GM18499 (cell line): ENCODE results near the gene ZMIZ1.

ENCODE experiments used
- ATAC-seq: cut with Tn5 transposase; IDR thresholded peaks from one replicate; pipeline ENCODE4 v1.9.1; 2021; ENCODE audit warnings: moderate number of reproducible peaks; ENCODE audit not compliant: insufficient read depth, unreplicated experiment

ZMIZ1 gene

GRCh38 chr10:79061441-79062315 is 7.1 kb upstream of the ZMIZ1 start:
- no peak for ATAC-seq

- no peak for ATAC-seq
These were observed 5.7 kb upstream of the ZMIZ1 start for GRCh38 chr10:79063071-79063491.

GRCh38 chr10:79063661-79064492 is 4.9 kb upstream of the ZMIZ1 start:
- no peak for ATAC-seq

DNA sequence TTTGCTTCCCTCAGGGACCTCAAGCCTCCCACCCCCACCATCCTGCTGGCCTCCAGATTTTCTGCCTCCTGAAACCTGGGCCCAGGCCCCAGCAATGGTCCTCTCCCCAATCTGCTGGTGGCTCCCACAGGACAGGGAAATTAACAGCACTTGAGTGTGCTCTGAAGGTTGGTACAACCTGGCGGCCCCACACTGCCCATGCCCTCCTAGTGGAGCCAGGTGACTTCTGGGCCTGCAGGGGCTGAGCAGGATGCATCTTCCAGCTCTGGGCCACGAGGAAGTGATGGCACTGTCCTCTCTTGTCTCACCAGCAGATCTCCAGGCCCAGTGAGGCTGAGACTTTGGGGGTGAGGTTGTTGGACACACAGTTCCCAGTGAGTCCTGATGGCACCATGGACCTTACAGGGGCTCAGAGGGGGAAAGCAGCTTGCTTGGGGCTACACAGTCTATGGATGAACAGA is 3.6 kb upstream of the ZMIZ1 start:
- no peak for ATAC-seq

GRCh38 chr10:79065853-79066252 is 2.9 kb upstream of the ZMIZ1 start:
- ATAC-seq, result no peak

DNA sequence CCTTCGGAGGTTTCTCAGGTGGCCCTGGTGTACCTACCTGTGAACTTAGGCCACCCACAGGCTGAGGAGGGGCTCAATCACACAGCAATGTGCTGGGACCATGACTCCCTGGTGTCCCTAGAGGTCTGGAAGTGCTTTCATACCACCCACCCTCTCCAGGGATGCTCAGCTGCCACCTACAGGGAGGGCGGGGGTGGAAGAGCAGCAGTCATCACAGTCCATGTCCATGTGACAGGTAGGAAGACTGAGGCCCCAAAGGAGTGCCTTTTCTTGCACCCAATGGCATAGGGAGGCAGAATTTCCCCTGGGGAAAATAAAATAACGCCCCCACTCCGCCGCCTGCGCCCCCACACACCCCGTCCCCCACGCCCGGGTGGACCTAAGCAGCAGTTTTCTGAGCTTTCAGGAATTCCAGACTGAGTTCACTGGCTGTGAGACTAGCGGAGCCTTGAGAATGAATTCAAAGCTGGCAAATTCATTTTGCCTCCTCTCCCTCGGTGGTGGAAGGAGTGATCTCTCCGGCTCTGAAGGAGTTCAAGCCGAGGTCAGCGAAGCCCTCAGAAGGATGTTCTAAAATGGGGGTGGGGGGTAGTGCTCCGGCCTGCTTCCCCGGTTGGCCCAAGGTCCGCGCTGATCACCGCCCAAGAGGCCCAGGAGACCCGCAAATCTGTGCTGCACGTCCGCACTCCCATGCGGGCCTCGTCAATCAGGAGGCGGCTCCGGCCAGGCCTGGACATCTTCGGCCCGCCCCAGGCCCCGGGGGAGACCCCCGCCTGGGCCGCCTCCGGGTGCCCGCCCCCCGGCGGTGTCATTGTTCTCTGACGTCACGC is 2.1 kb upstream of the ZMIZ1 start:
- ATAC-seq, result no peak

DNA sequence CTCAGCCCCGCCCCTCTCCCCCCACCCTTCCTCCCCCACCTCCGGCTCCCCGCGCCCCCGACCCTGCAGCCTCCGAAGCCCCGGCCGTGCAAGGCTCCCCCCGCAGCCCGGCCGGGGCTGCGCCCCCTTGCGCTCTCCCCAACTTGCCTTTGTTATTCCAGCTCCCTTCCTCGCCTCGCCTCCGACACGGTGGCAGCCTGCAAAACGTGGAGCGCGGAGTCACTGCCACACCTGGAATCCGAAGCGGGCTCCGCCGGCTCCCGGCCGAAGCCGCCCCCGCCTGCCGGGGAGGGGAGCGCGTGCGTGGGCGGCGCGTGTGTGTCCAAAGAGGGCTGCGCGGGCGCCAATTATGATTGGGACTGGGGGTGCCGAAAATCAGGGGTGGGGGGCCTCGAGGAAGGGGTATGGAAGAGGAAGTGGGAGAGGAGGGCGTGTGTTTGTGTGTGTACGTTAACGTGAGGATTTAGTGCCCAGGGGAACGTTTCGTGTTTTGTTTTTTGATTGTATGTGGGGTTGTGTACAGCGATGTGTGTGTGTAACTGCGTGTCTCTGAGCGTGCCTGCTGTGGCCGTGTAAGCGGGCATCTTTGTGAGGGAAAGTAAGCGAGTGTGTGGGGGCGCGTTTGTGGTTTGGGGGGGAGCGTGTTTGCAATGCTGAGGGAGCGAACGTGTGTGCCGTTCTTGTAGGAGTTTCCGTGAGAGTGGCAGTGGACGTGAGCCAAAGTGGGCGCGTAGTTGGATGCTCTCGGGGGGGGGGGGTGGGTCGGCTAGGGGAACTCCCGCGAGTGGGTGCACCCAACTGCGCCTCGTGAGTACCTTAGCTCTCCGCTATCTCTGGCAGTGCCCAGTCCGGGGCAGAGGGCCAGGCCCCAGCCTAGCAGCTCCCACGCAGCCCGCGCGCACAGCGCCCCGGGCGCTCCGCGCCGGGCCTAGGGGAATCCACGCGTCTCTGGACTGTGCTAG is 1.2 kb upstream of the ZMIZ1 start:
- ATAC-seq, result no peak

DNA sequence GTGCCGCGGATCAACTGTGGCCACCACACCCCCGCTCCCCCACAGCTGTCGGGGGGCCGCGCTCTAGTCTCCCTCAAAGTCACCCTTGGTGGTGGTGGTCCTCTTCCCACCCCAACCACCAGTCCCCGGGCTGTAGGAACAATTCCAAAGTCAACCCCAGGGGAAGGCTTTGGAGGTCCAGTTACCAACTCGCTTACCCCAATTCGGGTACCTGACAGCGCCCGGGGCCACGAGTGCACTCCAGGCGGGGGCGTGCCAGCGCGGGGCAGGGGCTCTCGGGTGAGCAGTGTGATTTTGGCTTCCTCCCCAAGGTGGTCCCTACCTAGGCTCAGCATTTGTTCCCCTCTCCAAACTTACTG is 584 bp upstream of the ZMIZ1 start:
- no peak for ATAC-seq

DNA sequence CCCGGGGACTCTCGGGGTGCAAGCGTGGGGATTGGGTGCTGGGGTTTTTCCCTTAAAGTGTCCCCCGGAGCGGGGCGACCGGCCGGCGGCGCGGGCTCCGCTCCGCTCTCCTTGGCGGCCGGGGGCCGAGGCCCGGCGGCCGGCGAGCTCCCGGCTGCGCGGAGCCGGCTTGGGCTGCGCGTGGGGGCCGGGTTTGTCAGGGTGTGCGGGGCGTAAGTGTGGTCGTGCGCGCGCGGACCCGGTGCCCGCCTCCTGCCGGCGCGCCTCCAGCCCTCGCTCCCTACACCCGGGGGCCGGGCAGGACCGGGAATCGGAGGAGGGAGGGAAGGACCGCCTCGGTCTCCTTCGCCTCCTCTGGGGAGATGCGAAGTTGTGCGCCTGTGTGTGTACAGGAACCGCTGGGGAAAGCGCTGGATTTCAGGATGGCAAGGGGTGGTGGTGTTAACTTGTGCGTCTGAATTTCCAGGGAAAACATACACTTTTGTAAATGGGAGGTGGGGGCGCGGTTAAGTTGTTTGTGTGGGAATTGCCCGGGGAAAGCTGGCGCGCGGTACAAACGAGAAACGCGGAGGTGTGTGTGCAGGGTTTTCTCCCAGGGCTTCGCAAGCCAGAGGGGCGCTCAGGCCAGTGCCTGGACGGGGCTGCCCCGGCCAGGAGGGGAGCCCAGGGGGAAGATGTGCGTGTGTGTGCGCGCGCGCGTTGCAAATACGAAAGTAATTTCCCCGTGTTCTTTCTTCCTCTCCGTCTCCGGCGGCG is 737 bp downstream of the ZMIZ1 start:
- ATAC-seq, result no peak

DNA sequence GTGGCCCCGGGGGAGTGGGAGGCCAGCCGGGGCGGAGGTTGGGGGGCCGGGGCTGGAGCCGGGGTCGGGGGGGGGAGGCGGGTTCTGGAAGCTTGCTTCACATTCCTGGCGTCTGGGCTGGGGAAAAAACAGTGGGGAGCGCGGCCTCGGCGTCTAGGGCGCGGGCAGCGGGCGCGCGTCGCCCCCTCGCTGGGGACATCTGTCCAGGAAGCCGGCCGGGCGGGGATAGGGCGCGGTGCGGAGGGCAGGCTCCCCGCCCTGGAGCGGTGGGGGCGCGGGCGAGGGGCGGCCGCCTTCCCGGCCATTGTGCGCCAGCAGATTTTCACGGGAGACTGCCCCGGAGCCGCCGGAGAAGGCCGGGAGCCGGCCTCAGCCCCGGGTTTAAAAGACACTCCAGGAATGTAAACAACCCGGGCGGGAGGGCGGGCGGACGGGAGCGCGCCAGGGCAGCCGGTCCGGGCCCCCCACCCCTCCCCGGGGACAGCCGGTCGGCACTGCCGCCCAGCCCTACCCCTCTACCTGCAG is 1.4 kb downstream of the ZMIZ1 start:
- ATAC-seq, result no peak

- no peak for ATAC-seq
These were observed 2.0 kb downstream of the ZMIZ1 start for GRCh38 chr10:79070606-79071395.

GRCh38 chr10:79071396-79071923 is 2.7 kb downstream of the ZMIZ1 start:
- ATAC-seq, result no peak

DNA sequence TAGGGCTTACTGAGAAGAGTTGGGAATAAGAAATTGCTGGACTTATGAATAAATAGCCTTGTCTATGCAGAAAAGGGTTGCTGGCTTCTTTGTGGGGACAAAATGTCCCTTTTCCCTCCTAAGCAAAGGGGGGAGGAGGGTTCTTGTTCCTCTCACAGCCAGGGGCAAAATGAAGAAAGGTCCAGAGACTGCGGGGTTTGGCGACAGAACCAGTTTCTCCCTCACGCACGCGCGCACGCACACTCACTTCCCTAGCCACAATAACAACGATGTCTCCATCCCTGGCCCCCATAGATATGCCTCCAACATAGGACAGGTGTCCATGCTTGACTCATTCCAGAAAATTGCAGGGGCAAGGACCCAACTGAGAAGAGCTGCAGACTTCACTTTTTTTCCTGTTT is 3.3 kb downstream of the ZMIZ1 start:
- no peak for ATAC-seq

GRCh38 chr10:79072994-79073645 is 4.4 kb downstream of the ZMIZ1 start:
- ATAC-seq, result no peak

DNA sequence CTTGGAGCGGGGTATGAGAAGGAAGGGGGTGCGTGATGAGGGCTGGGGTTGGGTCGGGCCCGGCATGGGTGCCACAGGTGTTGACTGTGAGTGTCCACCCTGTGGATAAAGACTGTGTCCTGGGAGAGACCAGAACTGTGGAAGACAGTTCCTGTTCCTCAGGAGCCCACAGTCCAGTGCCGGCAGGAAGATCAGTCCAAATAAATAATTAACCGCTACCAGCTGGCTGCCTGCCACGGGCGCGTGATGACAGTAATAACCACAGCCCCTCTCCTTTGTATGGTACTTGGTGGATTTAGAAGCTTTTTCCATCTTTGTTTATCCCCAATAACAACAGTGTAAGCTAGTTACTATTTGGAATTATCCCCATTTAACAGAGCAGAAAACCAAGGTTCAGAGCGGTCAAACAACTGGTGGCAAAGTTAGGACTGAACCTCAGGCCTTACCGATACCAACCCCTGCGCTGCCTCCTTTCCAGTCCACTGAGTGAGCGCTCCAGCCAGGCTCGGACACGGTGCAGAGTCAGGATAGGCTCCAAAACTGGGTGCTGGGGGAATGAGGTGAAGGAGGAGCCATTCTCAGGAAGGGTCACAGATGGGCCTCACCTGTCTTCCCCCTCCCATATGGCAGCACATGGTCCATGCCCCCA is 5.1 kb downstream of the ZMIZ1 start:
- ATAC-seq, result no peak

- no peak for ATAC-seq
These were observed 6.0 kb downstream of the ZMIZ1 start for GRCh38 chr10:79074732-79075131.
